ENCODE data around the gene SOAT1. TPM values are rescaled to one million over a fixed set of nuclear protein-coding genes. Genes with fewer than 3 reads are reported as not detected.
"Not testable (repeated sequence)": the region's sequence is repeated elsewhere in the genome, so short reads cannot be mapped to it uniquely, and the experiment has no call there.

The SOAT1 gene
- total and polyA plus RNA-seq, 8 donors, result 2.9 to 179 (median 6.6) TPM

GRCh38 chr1:179385510-179385909 is 91.9 kb downstream of the SOAT1 start:
- no peaks in the 10 kb centered on the region for H3K9me3 ChIP-seq
- TF ChIP-seq POLR2AphosphoS5 (IDR thresholded peaks at IDR 0.05) (no peak), EP300 (IDR thresholded peaks at IDR 0.05) (no peak), POLR2A (IDR thresholded peaks at IDR 0.05) (no peak)
- TF ChIP-seq, protein P1, sequence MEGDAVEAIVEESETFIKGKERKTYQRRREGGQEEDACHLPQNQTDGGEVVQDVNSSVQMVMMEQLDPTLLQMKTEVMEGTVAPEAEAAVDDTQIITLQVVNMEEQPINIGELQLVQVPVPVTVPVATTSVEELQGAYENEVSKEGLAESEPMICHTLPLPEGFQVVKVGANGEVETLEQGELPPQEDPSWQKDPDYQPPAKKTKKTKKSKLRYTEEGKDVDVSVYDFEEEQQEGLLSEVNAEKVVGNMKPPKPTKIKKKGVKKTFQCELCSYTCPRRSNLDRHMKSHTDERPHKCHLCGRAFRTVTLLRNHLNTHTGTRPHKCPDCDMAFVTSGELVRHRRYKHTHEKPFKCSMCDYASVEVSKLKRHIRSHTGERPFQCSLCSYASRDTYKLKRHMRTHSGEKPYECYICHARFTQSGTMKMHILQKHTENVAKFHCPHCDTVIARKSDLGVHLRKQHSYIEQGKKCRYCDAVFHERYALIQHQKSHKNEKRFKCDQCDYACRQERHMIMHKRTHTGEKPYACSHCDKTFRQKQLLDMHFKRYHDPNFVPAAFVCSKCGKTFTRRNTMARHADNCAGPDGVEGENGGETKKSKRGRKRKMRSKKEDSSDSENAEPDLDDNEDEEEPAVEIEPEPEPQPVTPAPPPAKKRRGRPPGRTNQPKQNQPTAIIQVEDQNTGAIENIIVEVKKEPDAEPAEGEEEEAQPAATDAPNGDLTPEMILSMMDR (IDR thresholded peaks at IDR 0.05), result no peak
- WGBS, 5 donors, result 91 to 100% (median 97%) methylated on average over 1 of the region's 1 CpG
- DNase-seq, result no peak
- intact Hi-C loops (cut with DNase I; ENCODE audit: low total_unique reads), result no loop called here
- H3K4me3 ChIP-seq, result no peak overlapping the region
- no peaks in the 10 kb centered on the region for H3K27me3 ChIP-seq
- H3K4me1 ChIP-seq, result no peaks in the 10 kb centered on the region
- H3K27ac ChIP-seq, result no peak overlapping the region
- no peaks in the 10 kb centered on the region for H3K36me3 ChIP-seq

DNA sequence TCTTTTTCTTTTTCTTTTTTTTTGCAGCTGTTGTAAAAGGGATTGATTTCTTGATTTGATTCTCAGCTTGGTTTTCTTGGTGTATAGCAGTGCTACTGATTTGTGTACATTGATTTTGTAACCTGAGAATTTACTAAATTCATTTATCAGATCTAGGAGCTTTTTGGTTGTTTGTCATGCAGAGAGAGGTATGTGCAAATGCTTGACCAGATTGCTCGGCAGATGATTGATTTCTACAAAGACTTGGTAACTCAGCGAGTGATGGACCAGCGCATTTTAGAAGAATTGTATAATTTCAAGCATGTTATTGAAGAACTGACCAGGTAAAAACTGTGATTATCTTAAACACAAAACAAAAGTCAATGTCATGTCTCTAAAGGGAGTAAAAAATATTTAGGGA is 100.1 kb downstream of the SOAT1 start:
- Histone ChIP-seq H3K36me3 (no peaks in the 10 kb centered on the region), H3K27me3 (no peaks in the 10 kb centered on the region), H3K27ac (no peak overlapping the region), H3K4me1 (no peaks in the 10 kb centered on the region), H3K9me3 (peaks cover 0 to 16% (median 9%) of the 10 kb centered on the region in 4 donors), H3K4me3 (no peak overlapping the region)
- no peak for DNase-seq
- TF ChIP-seq EP300 (IDR thresholded peaks at IDR 0.05), result no peak
- TF ChIP-seq POLR2AphosphoS5 (IDR thresholded peaks at IDR 0.05), result no peak
- TF ChIP-seq POLR2A (IDR thresholded peaks at IDR 0.05), result no peak
- TF ChIP-seq, protein P1 (IDR thresholded peaks at IDR 0.05), result no peak
- WGBS, 5 donors, result 86 to 97% (median 91%) methylated on average over 3 of the region's 3 CpGs
- intact Hi-C loops (cut with DNase I; ENCODE audit: low total_unique reads), result no loop called here

DNA sequence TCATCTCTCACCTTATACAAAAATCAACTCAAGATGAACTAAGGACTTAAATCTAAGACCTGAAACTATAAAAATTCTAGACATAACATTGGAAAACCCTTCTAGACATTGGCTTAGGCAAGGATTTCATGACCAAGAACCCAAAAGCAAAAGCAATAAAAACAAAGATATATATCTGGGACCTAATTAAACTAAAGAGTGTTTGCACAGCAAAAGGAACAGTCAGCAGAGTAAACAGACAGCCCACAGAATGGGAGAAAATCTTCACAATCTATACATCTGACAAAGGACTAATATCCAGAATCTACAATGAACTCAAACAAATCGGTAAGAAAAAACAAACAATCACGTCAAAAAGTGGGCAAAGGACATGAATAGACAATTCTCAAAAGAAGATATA is 105.8 kb downstream of the SOAT1 start:
- H3K27me3 ChIP-seq; H3K4me3 ChIP-seq; H3K36me3 ChIP-seq; H3K27ac ChIP-seq; H3K9me3 ChIP-seq; intact Hi-C loops (cut with DNase I; ENCODE audit: low total_unique reads); H3K4me1 ChIP-seq; DNase-seq: not testable (repeated sequence)
- WGBS, 5 donors, result 40 to 63% (median 56%) methylated on average over 2 of the region's 2 CpGs

Small RNA genes within 50 kb of the gene (small RNA-seq; reads per million reads assigned to genes)
- gene AL512326.2, result 0 reads per million in 4 donors

Other genes with a start within 250 kb of the SOAT1 start
- gene TOR3A, start 211.7 kb upstream of the SOAT1 start, total RNA-seq, result 100 to 1,000 TPM in 1 of 5 donors, 10 to 100 TPM in 3, 1 to 10 TPM in 1; 5.3 to 285 (median 32.1) TPM
- gene TOR3A, start 211.7 kb upstream of the SOAT1 start, polyA plus RNA-seq, result 10 to 100 TPM in 2 of 3 donors, 1 to 10 TPM in 1; 8.2 to 13.3 (median 10.6) TPM
- 10 to 100 TPM in 3 of 5 donors, 1 to 10 TPM in 2; 4.6 to 26.6 (median 12.9) TPM for gene ABL2, start 64.1 kb upstream of the SOAT1 start, total RNA-seq
- gene ABL2, start 64.1 kb upstream of the SOAT1 start, polyA plus RNA-seq, result 1 to 10 TPM; 1.3 to 2.9 (median 2.6) TPM
- gene AXDND1, start 72.2 kb downstream of the SOAT1 start, total RNA-seq, result 10 to 100 TPM in 1 of 5 donors, 1 to 10 TPM in 2, not detected in 2; 1.2 to 18.4 (median 3.2) TPM
- 1 to 10 TPM in 2 of 3 donors, under 1 TPM in 1; 0.55 to 8.1 (median 2.1) TPM for gene AXDND1, start 72.2 kb downstream of the SOAT1 start, polyA plus RNA-seq

Data from stomach (tissue), 9 donors.